Activated CD8-positive, alpha-beta T cell treated with anti-CD3 and anti-CD28 coated beads for 36 hours (primary cell): ENCODE results near the gene CHRNG. TPM values are rescaled to one million over a fixed set of nuclear protein-coding genes. Genes with fewer than 3 reads are reported as not detected.

Experiments used
- ATAC-seq: fragments of 200-7000 bp; cut with Tn5 transposase; one replicate; pipeline ENCODE4 v1.10.0; 2021; ENCODE audit warnings: mild to moderate bottlenecking, moderate library complexity
- CTCF ChIA-PET: fragments of 350-600 bp; sonication (Branson Sonifier 250); formaldehyde crosslinking; loops from one replicate; lab custom pipeline; 2021; ENCODE audit warnings: antibody characterized with exemption; lab: Charles Lee
- POLR2A ChIA-PET: fragments of 350-600 bp; sonication (Branson Sonifier 250); formaldehyde crosslinking; loops from one replicate; lab custom pipeline; 2021; ENCODE audit warnings: antibody characterized with exemption; lab: Charles Lee
- DNase-seq: peaks from one replicate; pipeline ENCODE4 v3.0.0-alpha.2; 2020
- H3K27ac Mint-ChIP-seq: one replicate; pipeline ENCODE4 v1.8.0; 2021; ENCODE audit warnings: mild to moderate bottlenecking, mixed read lengths
- H3K27me3 Mint-ChIP-seq: one replicate; pipeline ENCODE4 v1.8.0; 2021; ENCODE audit warnings: mixed read lengths
- H3K36me3 Mint-ChIP-seq: one replicate; pipeline ENCODE4 v1.8.0; 2021; ENCODE audit warnings: low read depth, mixed read lengths
- H3K4me1 Mint-ChIP-seq: one replicate; pipeline ENCODE4 v1.8.0; 2021; ENCODE audit warnings: low read depth, mixed read lengths
- H3K4me3 Mint-ChIP-seq: one replicate; pipeline ENCODE4 v1.8.0; 2021; ENCODE audit warnings: mild to moderate bottlenecking, moderate library complexity, mixed read lengths
- H3K9me3 Mint-ChIP-seq: one replicate; pipeline ENCODE4 v1.8.0; 2021; ENCODE audit warnings: mixed read lengths
- CTCF ChIP-seq: fragments of 200-600 bp; IDR thresholded peaks from one replicate; pipeline ENCODE4 v1.8.0; 2022; ENCODE audit warnings: antibody characterized with exemption, mild to moderate bottlenecking
- intact Hi-C: fragments of 100-400 bp; cut with micrococcal nuclease; formaldehyde crosslinking; loops from one replicate; pipeline ENCODE4 v1.10.0; 2022
- total RNA-seq, 2 experiments: library from RNA; stranded (reverse); gene quantifications; one replicate each; pipeline ENCODE4 v1.2.3, GENCODE V29; 2021

Gene CHRNG
- total RNA-seq, 2 experiments from 2014 or later: not detected

GRCh38 chr2:232578626-232579025 is 39.1 kb downstream of the CHRNG start:
- ATAC-seq: no peak
- peaks cover 27% of the 10 kb centered on the region for H3K36me3 Mint-ChIP-seq
- CTCF ChIA-PET: no interaction called here

GRCh38 chr2:232580648-232580981 is 41.1 kb downstream of the CHRNG start:
- H3K4me1 Mint-ChIP-seq: peaks cover 11% of the 10 kb centered on the region
- intact Hi-C loops: no loop called here
- H3K27ac Mint-ChIP-seq: no peak overlapping the region
- POLR2A ChIA-PET: no interaction called here
- H3K9me3 Mint-ChIP-seq: peaks cover 2% of the 10 kb centered on the region
- H3K27me3 Mint-ChIP-seq: no peaks in the 10 kb centered on the region
- no peak for TF ChIP-seq CTCF
- DNase-seq (no peak), ATAC-seq (no peak)
- H3K36me3 Mint-ChIP-seq: peaks cover 36% of the 10 kb centered on the region
- CTCF ChIA-PET: interaction anchor here (0.6 to 1.6 kb wide), 3 partner anchors 25 to 31 kb away, joined by 3 read pairs; no protein-coding TSS in a partner anchor
- H3K4me3 Mint-ChIP-seq: no peak overlapping the region

More at GRCh38 chr2:232578626-232579025, 39.1 kb downstream of the CHRNG start:
- POLR2A ChIA-PET: no interaction called here
- Mint-ChIP-seq H3K9me3 (no peaks in the 10 kb centered on the region), H3K27me3 (no peaks in the 10 kb centered on the region), H3K4me3 (no peak overlapping the region), H3K27ac (no peak overlapping the region), H3K4me1 (peaks cover 11% of the 10 kb centered on the region)
- DNase-seq: no peak
- TF ChIP-seq CTCF: no peak
- intact Hi-C loops: no loop called here

- Mint-ChIP-seq H3K9me3 (peaks cover 2% of the 10 kb centered on the region), H3K27me3 (no peaks in the 10 kb centered on the region), H3K27ac (no peak overlapping the region), H3K4me3 (no peak overlapping the region), H3K4me1 (peaks cover 6% of the 10 kb centered on the region), H3K36me3 (peaks cover 32% of the 10 kb centered on the region)
- intact Hi-C loops: no loop called here
- TF ChIP-seq CTCF: no peak
- CTCF ChIA-PET: interaction anchor here (1.0 to 1.1 kb wide), 2 partner anchors 29 to 59 kb away, joined by 3 read pairs; no protein-coding TSS in a partner anchor
- DNase-seq: no peak
- no peak for ATAC-seq
- POLR2A ChIA-PET: interaction anchor here (0.7 kb wide), 1 partner anchor 24 kb away, joined by 3 read pairs; no protein-coding TSS in a partner anchor
Observed at GRCh38 chr2:232581725-232582124, 42.2 kb downstream of the CHRNG start.

GRCh38 chr2:232584238-232584637 is 44.7 kb downstream of the CHRNG start:
- ATAC-seq (no peak), DNase-seq (no peak)
- intact Hi-C loops: no loop called here
- H3K27me3 Mint-ChIP-seq: no peaks in the 10 kb centered on the region
- H3K4me1 Mint-ChIP-seq: peaks cover 6% of the 10 kb centered on the region
- H3K4me3 Mint-ChIP-seq: no peak overlapping the region
- H3K36me3 Mint-ChIP-seq: peaks cover 29% of the 10 kb centered on the region
- no peak for TF ChIP-seq CTCF
- POLR2A ChIA-PET: no interaction called here
- H3K9me3 Mint-ChIP-seq: peaks cover 2% of the 10 kb centered on the region
- no peak overlapping the region for H3K27ac Mint-ChIP-seq
- CTCF ChIA-PET: interaction anchor here (1.3 kb wide), 1 partner anchor 21 kb away, joined by 4 read pairs; no protein-coding TSS in a partner anchor

GRCh38 chr2:232586943-232587505 is 47.5 kb downstream of the CHRNG start:
- no peak for DNase-seq
- intact Hi-C loops: no loop called here
- Mint-ChIP-seq H3K9me3 (peaks cover 2% of the 10 kb centered on the region), H3K27ac (no peak overlapping the region), H3K4me3 (no peak overlapping the region), H3K27me3 (no peaks in the 10 kb centered on the region), H3K4me1 (no peaks in the 10 kb centered on the region), H3K36me3 (peaks cover 21% of the 10 kb centered on the region)
- ChIA-PET CTCF (no interaction called here), POLR2A (no interaction called here)
- ATAC-seq: no peak
- TF ChIP-seq CTCF: no peak
